ENCODE measurements around the gene CLEC4E.
"Not testable (repeated sequence)": the region's sequence is repeated elsewhere in the genome, so short reads cannot be mapped to it uniquely, and the experiment has no call there.

CLEC4E gene

GRCh38 chr12:8554451-8555195 is 13.9 kb upstream of the CLEC4E start:
- no peak for DNase-seq (ENCODE audit: insufficient read length, low spot score)
- FAIRE-seq: no peak
- TF ChIP-seq POLR2A (IDR thresholded peaks at IDR 0.05; ENCODE audit: low read depth, low read length): no peak

DNA sequence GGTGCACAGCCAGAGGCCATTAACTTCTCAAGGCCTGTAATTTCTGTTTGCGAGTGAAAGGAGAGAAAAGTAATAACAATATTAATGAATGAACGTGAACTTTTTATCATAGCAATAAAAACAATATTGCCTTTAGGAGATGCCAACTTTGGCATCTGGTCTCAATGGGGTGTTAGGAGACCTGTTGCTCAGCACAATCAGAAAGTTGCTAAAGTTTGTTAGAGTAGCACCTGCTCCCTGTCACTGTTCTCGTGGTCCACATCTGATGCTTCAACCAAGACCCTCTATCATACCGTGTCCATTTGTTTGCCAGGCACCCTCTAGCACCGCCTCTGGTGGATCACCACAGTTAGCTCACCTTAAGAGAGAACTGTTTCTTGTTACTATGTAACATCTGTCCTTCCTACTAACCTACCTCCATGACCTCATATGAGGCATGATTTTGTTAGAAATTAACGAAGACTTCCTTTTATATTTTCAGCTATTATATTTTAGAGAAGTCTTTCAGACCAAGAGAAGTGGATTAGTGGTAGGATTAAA is 12.5 kb upstream of the CLEC4E start:
- no peak for FAIRE-seq
- no peak for DNase-seq (ENCODE audit: insufficient read length, low spot score)
- TF ChIP-seq POLR2A (IDR thresholded peaks at IDR 0.05; ENCODE audit: low read depth, low read length): no peak

GRCh38 chr12:8549381-8549780 is 8.7 kb upstream of the CLEC4E start:
- DNase-seq (ENCODE audit: insufficient read length, low spot score) (no peak), FAIRE-seq (no peak)
- no peak for TF ChIP-seq POLR2A (IDR thresholded peaks at IDR 0.05; ENCODE audit: low read depth, low read length)

DNA sequence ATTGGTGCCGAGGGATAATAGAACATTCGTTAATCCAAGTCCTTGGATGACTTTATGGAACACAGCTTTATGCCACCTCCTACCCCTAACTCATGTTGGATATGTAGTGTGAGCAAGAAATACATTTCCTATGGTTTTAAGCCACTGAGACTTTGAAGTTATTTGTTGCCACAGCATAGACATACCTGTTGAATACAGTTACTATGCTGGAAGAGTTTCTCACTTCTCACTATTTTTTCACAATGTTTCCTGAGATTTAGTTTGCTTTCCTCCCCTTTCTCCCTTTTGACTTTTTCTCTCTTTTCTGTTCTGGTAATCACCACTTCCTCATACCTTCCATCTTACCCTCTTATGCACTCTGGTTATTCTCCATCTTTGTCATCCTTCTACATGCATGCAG is 7.5 kb upstream of the CLEC4E start:
- no peak for TF ChIP-seq POLR2A (IDR thresholded peaks at IDR 0.05; ENCODE audit: low read depth, low read length)
- FAIRE-seq: no peak
- DNase-seq (ENCODE audit: insufficient read length, low spot score): no peak

DNA sequence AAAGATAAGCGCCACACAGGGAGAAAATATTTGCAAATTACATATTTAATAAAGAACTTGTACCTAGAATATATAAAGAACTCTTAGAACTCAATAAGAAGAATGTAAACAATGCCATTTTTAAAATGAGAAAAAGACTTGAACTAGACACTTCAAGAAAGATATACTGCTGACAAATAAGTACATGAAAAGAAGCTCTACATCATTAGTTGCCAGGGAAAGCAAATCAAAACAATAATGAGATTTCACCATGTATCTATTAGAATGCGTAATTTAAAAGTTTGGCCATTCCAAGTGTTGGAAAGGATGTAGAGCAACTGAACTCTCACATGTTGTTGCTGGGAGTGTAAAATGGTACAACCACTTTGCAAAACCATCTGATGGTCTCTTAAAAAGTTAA is 6.9 kb upstream of the CLEC4E start:
- FAIRE-seq: no peak
- no peak for TF ChIP-seq POLR2A (IDR thresholded peaks at IDR 0.05; ENCODE audit: low read depth, low read length)

GRCh38 chr12:8546591-8546990 is 5.9 kb upstream of the CLEC4E start:
- TF ChIP-seq POLR2A (IDR thresholded peaks at IDR 0.05; ENCODE audit: low read depth, low read length): no peak
- FAIRE-seq (no peak), DNase-seq (ENCODE audit: insufficient read length, low spot score) (no peak)

More for the DNA sequence above, 6.9 kb upstream of the CLEC4E start:
- DNase-seq (ENCODE audit: insufficient read length, low spot score): no peak

- FAIRE-seq (peak; percentile 72), DNase-seq (ENCODE audit: insufficient read length, low spot score) (peak; percentile 29)
- TF ChIP-seq POLR2A (IDR thresholded peaks at IDR 0.05; ENCODE audit: low read depth, low read length): no peak
Observed at GRCh38 chr12:8544295-8544694, 3.6 kb upstream of the CLEC4E start.

GRCh38 chr12:8541562-8541961 is 857 bp upstream of the CLEC4E start:
- FAIRE-seq (no peak), DNase-seq (ENCODE audit: insufficient read length, low spot score) (no peak)
- no peak for TF ChIP-seq POLR2A (IDR thresholded peaks at IDR 0.05; ENCODE audit: low read depth, low read length)

- not testable (repeated sequence) for DNase-seq (ENCODE audit: insufficient read length, low spot score); FAIRE-seq
Observed at GRCh38 chr12:8537820-8538219, 2.9 kb downstream of the CLEC4E start.

- TF ChIP-seq POLR2A (IDR thresholded peaks at IDR 0.05; ENCODE audit: low read depth, low read length): no peak
- FAIRE-seq (no peak), DNase-seq (ENCODE audit: insufficient read length, low spot score) (no peak)
Observed at GRCh38 chr12:8532045-8532444, 8.7 kb downstream of the CLEC4E start.

DNA sequence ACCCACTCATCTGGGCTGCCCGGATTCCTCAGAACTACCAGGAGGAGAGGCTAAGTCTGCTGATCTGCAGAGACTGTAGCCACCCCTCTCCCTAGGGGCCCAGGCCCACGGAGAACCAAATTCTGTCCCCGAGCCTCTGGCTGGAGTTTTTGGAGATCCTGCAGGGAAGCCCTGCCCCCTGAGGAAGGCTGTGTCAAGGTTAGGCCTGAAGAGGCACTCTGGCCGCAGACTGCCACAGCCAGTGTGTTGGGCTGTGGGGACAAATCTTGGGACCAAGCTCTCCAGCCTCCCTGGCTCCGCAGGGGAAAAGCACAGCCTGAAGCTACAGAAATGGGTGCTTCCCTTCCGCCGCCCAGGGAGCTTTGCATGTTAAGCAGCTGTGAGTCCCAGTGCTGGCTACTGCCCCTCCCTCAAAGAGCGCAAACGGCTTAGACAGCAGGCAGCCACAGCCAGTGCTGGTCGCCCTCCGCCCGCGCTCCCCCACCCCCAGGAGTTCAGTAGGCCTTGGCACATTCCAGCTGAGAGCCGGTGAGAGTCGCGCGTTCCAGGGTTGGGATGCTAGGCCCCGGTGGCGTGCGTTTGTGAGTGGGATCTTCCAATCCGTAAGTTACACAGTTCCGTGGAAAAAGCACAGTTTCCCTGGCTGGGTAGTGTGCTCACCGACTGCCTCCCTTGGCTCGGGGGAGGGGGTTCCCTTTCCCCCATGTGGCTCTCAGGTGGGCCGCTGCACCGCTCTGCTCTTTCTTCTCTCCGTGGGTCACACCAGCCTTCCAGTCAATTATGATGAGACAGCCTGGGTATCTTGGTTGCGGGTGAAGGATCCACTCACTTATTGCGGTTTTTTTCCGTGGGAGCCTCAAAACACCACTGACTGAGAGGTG is 13.2 kb downstream of the CLEC4E start:
- FAIRE-seq: no peak
- no peak for DNase-seq (ENCODE audit: insufficient read length, low spot score)
- no peak for TF ChIP-seq POLR2A (IDR thresholded peaks at IDR 0.05; ENCODE audit: low read depth, low read length)

DNA sequence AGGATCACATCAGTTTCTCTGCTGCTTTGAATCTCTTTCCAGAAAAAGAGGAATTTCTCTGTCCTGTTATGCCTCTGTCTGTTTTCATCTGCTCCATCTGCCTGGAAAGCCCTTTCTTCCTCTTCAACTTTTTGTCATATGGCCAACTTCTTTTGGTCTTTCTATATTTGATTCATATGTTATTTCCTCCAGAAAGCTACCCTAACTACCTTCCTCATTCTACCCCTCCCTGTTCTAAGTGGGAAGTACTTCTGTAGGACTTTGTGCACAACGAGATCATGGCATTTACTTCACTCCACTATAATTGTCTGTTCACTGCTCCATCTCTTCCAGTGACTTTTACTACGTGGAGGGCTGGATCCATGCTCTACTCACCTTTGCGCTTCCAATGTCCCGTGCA is 21.5 kb downstream of the CLEC4E start:
- no peak for FAIRE-seq
- no peak for TF ChIP-seq POLR2A (IDR thresholded peaks at IDR 0.05; ENCODE audit: low read depth, low read length)
- DNase-seq (ENCODE audit: insufficient read length, low spot score): no peak

DNA sequence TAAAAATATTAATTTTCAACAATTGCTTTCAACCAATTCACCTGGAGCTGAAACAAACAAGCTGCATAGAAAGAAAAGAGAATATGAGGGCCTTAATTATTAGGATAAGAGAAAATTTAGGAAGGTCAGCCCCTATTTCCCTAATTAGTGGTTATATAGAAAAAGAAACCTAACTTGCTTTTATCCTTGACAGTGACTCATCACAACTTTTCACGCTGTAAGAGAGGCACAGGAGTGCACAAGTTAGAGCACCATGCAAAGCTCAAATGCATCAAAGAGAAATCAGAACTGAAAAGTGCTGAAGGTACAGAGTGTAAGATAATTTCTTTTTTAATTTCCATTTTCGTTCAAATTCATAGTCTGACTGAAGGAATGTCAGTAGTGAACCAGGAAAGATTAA is 22.7 kb downstream of the CLEC4E start:
- FAIRE-seq (no peak), DNase-seq (ENCODE audit: insufficient read length, low spot score) (no peak)
- TF ChIP-seq POLR2A (IDR thresholded peaks at IDR 0.05; ENCODE audit: low read depth, low read length): no peak

GRCh38 chr12:8513256-8513655 is 27.4 kb downstream of the CLEC4E start, which contains the start of gene CLEC4D:
Gene CLEC4D, plus strand, starts transcription at chr12:8513503. Its CDS starts 230 bp downstream, at chr12:8513733.
- FAIRE-seq: no peak
- DNase-seq (ENCODE audit: insufficient read length, low spot score): no peak
- no peak for TF ChIP-seq POLR2A (IDR thresholded peaks at IDR 0.05; ENCODE audit: low read depth, low read length)
